ENCODE results near the gene CFAP46.

Gene CFAP46

DNA sequence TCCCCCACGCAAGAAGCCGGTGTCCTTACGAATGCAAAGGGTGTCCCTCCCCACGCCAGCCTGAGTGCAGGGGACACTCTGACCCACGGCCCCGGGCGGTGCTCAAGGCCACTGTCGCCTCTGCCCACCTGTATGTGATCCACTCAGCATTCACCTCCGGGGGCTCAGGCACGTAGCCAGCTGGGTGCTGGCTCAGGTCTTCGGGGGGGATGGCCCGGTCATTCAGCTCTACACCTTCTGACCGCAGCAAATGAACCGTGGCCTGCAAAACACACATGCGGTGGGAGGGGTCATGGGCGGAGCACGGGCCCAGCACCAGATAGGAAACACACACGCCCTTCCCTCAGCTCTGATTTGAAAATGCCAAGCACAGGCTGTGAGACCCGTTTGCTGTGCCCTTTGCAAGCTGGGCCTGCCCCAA, 25.9 kb downstream of the CFAP46 start:
- Histone ChIP-seq H3K36me3 (no peaks in the 10 kb centered on the region), H3K27me3 (peaks cover 0 to 58% of the 10 kb centered on the region in 2 donors), H3K9me3 (no peaks in the 10 kb centered on the region), H3K27ac (no peak overlapping the region), H3K4me3 (no peak overlapping the region), H3K4me1 (no peaks in the 10 kb centered on the region)
- intact Hi-C loops (cut with DNase I; ENCODE audit: low total_unique reads): no loop called here
- TF ChIP-seq, protein P1, sequence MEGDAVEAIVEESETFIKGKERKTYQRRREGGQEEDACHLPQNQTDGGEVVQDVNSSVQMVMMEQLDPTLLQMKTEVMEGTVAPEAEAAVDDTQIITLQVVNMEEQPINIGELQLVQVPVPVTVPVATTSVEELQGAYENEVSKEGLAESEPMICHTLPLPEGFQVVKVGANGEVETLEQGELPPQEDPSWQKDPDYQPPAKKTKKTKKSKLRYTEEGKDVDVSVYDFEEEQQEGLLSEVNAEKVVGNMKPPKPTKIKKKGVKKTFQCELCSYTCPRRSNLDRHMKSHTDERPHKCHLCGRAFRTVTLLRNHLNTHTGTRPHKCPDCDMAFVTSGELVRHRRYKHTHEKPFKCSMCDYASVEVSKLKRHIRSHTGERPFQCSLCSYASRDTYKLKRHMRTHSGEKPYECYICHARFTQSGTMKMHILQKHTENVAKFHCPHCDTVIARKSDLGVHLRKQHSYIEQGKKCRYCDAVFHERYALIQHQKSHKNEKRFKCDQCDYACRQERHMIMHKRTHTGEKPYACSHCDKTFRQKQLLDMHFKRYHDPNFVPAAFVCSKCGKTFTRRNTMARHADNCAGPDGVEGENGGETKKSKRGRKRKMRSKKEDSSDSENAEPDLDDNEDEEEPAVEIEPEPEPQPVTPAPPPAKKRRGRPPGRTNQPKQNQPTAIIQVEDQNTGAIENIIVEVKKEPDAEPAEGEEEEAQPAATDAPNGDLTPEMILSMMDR (IDR thresholded peaks at IDR 0.05): no peak
- DNase-seq: no peak

DNA sequence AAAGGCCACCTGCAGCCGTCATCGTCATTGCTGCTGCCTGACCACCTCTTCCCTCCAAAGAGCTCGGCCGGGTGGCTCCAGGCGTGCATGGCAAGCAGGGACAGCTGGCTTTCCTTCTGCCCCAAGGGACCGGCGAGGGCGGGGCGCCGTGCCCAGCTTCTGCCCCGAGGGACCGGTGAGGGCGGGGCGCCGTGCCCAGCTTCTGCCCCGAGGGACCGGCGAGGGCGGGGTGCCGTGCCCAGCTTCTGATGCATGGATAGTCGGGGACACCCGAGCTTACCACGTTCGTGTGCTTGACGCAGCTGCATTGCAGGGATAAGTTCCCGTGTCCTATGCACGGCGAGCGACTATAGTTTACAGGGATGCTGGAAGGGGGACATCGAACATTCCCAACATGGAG, 27.0 kb downstream of the CFAP46 start:
- H3K27ac ChIP-seq: no peak overlapping the region
- H3K9me3 ChIP-seq: no peaks in the 10 kb centered on the region
- TF ChIP-seq, protein P1 (IDR thresholded peaks at IDR 0.05): no peak
- peaks cover 0 to 55% of the 10 kb centered on the region in 2 donors for H3K27me3 ChIP-seq
- intact Hi-C loops (cut with DNase I; ENCODE audit: low total_unique reads): no loop called here
- H3K36me3 ChIP-seq: no peaks in the 10 kb centered on the region
- H3K4me3 ChIP-seq: no peak overlapping the region
- no peak for DNase-seq
- no peaks in the 10 kb centered on the region for H3K4me1 ChIP-seq

DNA sequence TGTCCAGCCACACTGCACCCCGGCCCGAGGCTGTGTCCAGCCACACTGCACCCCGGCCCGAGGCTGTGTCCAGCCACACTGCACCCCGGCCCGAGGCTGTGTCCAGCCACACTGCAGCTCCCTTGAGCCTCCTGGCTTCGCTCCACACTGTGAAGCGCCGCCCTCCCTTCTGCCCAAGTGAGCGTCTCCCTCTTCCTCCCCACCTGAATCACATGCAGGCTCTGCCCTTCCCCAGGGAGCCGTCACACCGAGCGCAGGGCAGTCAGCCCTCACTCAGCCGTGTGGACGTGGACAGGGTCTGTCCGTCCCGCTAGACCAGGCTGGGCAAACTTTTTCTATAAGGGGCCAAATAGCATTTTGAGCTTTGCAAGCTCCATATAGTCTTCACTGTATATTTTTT, 27.6 kb downstream of the CFAP46 start:
- no peak overlapping the region for H3K4me3 ChIP-seq
- no peaks in the 10 kb centered on the region for H3K4me1 ChIP-seq
- H3K9me3 ChIP-seq: no peaks in the 10 kb centered on the region
- no peak for DNase-seq
- no peak overlapping the region for H3K27ac ChIP-seq
- no peaks in the 10 kb centered on the region for H3K36me3 ChIP-seq
- TF ChIP-seq, protein P1 (IDR thresholded peaks at IDR 0.05): no peak
- intact Hi-C loops (cut with DNase I; ENCODE audit: low total_unique reads): no loop called here
- H3K27me3 ChIP-seq: peaks cover 0 to 55% of the 10 kb centered on the region in 2 donors

DNA sequence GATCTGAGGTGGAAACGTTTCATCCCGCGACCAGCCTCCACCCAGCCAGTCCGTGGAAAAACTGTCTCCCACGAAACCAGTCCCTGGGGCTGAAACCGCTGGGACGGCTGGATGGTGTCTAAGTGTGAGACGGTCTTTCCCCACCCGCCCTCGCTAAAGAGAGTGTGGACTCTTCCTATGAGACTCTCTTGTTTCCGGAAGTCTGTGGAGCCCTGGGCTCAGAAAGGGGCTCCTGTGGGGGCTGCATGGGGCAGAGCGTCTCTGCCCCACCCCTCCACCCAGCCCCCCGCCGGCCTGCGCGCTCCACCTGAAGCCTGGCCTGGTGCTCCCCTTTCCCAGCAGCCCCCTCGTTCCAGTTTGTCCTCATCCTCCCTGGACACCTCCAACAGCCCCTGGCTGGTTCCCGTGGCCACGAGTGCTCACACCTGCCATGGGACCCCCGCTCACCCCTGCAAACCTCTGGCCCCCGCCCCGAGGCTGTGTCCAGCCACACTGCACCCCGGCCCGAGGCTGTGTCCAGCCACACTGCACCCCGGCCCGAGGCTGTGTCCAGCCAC, 28.7 kb downstream of the CFAP46 start:
- TF ChIP-seq, protein P1 (IDR thresholded peaks at IDR 0.05): no peak
- Histone ChIP-seq H3K27ac (no peak overlapping the region), H3K36me3 (no peaks in the 10 kb centered on the region), H3K4me1 (no peaks in the 10 kb centered on the region), H3K4me3 (no peak overlapping the region), H3K9me3 (no peaks in the 10 kb centered on the region), H3K27me3 (peaks cover 0 to 52% of the 10 kb centered on the region in 2 donors)
- DNase-seq: no peak
- intact Hi-C loops (cut with DNase I; ENCODE audit: low total_unique reads): no loop called here

DNA sequence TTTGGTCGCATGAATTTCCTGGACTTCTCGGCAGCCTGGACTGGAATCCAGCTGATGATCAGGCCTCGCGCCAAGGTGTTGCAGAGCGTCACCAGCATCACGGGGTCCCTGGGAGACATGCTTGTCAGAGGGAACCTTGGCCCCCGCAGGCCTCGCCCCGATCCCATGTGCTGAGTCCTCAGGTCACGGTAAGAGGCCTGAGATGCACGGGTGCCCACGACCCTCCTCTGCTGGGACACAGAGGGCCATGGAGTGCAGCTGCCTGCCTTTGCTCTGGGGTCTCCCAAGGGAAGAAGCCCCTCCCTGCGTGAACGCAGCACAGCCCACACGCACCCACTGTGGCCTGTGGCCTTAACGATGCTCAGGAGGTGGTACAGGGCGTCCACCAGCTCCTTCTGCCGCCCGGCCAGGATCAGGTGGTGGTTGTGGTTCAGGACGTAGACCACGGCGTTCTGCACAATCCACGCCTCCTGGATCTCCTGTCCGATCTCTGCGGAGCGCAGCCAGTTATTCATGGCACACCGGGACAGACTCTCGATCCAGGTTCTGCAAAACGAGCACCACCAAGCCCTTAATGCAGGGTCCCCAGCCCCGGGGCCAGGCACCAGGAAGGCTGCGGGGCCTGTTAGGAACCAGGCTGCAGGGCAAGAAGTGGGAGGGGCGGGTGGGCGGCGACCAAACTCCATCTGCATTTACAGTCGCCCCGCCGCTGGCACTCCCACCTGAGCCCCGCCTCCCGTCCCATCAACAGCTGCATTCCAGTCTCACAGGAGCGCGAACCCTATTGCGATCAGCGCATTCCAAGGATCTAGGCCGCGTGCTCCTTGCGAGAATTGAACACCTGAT, 29.4 kb downstream of the CFAP46 start:
- Histone ChIP-seq H3K27ac (no peak overlapping the region), H3K4me3 (no peak overlapping the region), H3K27me3 (peaks cover 0 to 53% of the 10 kb centered on the region in 2 donors), H3K36me3 (no peaks in the 10 kb centered on the region), H3K4me1 (no peaks in the 10 kb centered on the region), H3K9me3 (no peaks in the 10 kb centered on the region)
- peak; percentile 12 to 34 for DNase-seq
- intact Hi-C loops (cut with DNase I; ENCODE audit: low total_unique reads): no loop called here
- TF ChIP-seq, protein P1 (IDR thresholded peaks at IDR 0.05): no peak

All from tibial artery (tissue), 4 donors.